NCI-H2227 (cell line): ENCODE results near the gene NOL3.

Experiments
- DNase-seq: peaks from one replicate; lab custom pipeline; 2025; ENCODE audit not compliant: unreplicated experiment; lab: John Stamatoyannopoulos, UW

Gene NOL3

DNA sequence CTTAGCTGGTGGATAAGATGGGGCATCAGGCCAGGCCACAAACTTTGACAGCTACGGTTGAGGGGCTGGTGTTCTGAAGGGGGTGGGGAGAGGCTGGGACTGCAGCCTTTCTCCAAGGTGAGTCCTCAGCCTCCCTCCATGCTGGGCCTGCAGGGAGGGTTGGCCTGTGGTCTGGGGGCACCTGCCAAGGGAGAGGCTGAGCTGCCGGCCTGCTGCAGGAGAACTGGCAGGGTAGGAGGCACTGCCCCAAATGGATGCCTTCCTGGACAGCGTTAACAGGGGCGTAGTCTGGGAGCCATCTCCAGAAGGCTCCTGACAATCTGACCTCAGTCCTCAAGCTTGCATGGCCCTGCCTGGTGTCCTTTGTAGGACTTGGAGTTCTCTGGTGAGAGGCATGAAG, 33.7 kb downstream of the NOL3 start:
- DNase-seq, result no peak

DNA sequence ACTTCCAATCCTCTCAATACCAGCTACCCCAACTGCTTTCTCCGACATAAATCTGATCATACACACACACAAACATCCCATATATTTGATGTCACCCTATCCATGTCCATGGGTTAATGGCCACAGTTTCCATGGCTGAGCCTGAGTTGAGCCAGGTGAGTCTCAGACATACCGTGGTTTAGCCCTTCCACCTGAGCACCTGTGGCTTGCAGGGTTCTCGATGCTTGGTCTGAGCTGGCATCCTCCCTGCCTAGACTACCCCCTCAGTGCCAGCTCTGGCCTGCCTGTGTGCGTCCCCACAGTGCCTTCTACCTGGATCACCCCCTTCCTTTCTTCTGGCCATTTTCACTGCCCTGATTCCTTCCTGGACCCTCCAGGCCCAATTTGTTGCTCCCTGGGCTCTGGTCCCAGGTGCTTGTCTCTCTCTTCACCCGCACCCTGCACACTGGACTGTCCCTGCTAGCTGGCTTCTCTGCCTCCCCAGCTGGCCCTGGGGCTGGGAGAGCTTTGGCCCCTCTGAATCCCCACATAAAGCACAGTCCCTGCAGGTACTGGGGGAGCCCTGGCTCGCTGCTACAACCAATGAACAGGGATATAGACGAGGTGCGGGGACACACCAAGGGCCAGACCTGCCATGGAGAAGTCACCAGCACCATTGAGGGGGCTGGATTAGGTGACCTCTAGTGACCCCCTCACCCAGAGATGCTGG, 35.9 kb downstream of the NOL3 start:
- DNase-seq, result no peak

DNA sequence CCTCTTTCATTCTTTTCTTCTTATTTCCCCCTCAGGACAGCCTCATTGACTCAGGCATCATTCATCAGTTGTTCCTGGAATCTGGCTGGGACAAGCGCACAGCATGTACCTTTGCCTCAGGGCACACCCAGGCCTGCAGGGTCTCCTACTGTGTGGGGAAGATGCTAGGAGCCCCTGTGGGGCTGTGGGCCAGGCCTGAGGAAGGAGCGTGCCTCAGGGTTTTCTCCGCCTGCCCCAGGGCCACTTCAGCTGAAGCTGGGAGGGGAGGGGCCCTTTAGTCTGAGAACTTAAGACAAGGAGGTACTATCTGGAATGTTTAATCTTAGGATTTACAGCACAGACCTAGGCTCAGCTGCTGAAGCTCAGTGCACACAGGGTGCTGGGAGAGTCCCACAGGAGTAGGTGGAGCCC, 36.5 kb downstream of the NOL3 start:
- DNase-seq, result no peak

DNA sequence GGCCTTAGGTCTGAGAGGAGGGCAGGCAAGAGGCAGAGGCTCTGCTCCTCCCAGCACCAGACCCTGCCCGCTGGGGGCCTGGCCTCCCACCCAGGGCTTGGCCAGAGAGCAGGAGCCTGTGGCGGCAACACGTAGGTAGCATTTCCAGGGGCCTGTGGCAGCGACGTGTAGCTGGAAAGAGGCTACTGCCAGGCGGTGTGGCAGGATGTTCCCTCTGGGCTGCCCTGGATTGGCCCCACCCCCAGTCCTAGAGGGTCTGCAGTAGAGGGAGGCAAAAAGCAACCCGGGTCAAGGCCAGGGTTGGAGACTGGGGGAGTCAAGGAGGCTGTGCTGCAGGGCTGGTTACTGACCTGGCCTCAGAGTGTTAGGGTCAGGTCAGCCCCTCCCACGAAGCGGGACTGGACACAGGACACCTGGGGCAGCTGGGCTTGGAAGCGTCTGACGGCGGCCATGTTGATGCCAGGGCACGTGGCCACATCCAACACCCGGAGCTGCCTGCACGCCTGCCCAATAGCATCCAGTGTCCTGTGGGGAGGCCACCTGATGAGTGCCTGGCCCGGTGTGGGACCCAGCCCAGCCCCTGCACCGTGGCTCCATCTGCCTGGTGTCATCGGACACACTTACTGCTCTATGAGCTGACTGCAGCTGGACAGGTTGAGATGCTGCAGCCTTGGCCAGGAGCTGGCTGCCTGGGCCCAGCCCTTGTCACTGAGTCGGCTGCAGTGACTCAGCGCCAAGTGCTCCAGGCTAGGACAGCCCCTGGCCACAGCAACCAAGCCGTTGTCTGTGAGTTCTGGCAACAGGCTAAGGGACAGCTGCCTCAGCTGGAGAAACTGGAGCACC, 37.1 kb downstream of the NOL3 start:
- no peak for DNase-seq

DNA sequence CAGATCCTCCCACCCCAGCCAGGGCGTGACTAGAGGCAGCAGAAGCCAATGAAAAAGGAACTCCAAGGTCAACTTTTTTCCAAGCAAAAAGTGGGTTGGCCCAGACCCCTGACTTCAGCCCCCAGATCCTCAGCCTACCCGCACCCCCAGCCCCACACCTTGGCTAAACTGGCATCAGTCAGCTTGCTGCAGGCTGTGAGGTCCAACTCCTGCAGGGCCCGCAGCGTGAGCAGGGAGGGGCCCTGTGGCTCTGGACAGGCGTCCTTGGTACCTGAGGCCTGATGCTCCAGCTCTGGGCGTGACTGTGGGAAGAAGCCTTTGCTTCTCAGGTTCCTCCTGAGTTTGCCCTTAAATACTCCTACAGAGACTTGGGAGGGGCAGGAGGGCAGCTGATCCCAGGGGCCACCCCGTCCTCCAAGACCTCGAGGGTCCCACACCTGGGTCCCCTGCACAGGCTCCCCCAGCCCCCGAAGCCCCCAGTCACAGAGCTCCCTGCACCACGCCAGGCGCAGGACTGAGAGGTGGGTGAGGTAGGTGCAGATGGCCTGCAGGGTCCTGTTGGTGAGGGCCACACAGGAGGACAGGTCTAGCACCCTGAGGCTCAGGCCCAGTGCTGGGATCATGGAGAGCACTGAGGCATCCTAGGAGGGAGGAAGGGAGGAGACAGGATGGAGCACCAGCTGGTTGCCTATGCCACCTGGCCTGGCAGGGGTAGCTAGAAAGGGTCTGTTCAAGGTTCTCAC, 38.0 kb downstream of the NOL3 start:
- no peak for DNase-seq

DNA sequence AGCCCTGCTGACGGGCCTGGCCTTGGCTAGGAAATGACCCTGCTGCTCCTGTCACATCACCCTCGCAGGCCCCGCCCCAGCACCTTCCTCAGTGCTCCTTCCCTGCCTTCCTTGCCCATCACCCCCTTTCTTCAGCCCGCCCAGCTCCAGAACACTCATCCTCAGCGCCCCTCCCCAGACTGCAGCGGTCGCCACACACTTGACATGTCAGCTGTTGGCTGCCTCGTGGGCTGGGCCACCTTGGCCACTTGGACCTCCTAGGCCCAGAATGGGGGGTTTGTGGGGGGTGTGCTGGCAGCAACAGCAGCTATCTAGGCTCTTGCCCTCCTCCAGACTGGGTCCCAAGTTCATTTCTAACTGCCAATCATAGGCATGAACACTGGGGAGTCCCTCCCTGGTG, 39.2 kb downstream of the NOL3 start:
- no peak for DNase-seq

DNA sequence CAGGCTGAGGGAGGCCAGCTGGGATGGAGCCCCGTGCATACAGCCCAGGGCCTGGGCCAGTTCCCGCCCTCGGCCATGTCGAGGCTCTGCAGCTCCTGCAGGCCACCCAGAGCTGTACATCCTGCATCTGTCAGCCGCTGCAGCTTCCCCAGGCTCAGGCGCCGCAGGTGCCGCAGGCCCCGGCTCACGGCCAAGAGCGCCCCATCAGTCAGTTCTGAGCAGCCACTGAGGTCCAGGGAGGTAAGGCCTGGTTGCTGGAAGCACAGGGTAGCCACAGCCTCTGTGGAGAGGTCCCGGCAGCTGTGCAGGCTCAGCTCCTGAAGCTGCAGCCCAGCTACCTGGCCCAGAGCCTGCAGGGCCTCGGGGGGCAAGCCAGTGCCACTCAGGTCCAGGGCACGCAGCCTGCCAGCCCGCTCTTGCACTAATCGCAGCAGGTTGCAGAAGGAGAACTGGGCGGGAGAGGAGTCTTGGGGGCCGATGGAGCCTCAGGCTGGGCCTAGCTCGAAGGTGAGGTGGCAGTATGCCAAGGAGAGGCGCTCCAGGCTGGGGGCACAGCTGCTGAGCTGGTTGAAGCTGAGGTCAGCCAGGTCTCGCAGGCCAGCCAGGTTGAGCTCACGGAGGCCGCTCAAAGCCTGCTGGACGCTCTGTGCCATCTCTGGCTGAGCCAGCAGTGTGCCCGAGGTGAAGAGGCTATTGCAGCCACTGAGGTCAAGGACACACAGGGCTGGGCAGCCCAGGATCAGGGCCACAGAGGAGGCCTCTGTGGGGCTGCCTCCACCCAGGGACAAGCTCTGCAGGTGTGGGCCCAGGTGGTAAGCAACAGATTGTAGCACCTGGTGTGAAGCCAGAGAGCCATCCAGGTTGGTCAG, 40.0 kb downstream of the NOL3 start:
- no peak for DNase-seq

DNA sequence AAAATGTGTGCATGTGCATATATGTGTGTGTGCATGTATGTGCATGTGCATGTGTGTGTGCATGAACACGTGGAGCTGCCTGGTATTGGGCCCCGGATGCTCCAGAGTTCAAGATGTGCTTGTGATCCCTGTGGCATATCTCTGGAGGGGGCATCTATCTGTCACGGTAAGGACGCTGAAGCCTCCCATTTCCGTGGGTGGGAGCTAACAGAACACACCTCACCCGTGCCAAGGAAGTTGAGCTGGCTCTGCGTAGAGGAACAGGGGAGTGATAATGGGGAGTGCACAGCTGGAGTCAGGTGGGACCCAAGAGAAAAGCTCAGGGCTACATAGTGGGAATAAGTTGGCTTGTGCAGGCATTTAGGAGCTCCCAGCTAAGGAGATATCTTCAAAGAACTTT, 41.3 kb downstream of the NOL3 start:
- no peak for DNase-seq

DNA sequence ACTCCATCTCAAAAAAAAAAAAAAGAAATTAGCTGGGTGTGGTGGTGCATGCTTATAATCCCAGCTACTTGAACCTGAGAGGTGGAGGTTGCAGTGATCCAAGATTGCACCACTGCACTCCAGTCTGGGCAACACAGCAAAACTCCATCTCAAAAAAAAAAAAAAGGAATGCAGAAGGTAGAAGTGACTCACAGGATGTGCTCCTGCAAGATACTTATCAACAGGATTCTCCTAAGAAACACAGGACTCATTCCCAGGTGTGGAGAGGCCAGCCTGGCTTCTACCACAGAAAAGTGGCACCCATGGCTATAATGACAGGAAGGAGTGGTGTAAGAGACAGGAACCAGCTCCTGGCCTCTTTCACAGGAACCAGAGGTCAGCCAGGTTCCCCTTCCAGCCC, 42.4 kb downstream of the NOL3 start:
- no peak for DNase-seq

DNA sequence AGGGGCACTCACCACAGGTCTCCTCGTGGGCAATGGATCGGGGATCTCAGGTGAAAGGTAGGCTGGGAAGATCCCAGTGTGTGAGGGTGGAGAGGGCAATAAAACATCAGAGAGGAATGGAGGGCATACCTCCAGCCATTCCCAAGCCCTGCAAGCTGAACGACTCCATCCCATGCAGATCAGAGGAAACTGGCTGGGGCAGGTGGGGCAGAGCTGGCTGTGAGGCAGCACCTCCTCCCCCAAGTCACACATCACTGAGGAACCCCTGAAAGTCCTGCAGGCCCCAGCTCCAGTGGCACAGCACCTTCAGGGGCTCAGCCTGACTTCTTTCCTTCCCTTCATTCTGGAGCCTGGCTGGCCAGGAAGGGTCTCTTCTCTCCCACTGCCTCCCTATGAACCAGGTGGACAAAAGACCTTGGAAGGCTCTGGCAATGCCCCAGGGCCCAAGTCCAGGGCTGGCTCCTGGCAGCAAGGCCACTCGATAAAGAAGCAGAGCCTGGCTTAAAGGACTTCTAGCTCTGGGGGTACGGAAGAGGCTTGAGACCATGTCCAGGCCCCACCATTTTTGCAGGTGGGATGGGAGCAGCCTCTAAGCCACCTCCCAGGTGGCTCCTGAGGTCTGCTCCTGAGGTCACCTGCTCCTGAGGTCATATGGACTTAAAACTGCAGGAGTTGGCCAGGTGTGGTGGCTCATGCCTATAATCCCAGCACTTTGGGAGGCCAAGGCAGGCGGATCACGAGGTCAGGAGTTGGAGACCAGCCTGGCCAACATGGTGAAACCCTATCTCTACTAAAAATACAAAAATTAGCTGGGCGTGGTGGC, 43.1 kb downstream of the NOL3 start:
- DNase-seq, result no peak

DNA sequence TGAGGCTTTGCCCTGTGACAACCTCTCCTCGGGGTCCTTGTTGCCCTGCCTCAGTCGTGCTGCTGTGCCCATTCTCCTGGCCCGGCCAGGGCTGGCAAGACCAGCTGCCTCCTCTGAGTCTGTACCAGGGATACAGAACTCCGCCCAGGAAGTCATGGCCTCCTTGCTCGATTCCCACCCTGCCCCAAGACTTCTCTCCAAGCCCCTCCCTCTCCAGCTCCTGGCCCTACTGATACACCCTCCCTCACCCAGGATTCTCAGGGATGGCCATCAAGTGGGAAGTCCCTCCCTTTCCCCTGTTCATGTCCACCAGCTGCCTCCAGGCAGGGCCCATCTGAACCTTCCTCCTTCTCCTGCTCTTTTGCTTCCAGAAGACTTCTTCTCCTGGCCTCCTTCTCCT, 45.4 kb downstream of the NOL3 start:
- no peak for DNase-seq

DNA sequence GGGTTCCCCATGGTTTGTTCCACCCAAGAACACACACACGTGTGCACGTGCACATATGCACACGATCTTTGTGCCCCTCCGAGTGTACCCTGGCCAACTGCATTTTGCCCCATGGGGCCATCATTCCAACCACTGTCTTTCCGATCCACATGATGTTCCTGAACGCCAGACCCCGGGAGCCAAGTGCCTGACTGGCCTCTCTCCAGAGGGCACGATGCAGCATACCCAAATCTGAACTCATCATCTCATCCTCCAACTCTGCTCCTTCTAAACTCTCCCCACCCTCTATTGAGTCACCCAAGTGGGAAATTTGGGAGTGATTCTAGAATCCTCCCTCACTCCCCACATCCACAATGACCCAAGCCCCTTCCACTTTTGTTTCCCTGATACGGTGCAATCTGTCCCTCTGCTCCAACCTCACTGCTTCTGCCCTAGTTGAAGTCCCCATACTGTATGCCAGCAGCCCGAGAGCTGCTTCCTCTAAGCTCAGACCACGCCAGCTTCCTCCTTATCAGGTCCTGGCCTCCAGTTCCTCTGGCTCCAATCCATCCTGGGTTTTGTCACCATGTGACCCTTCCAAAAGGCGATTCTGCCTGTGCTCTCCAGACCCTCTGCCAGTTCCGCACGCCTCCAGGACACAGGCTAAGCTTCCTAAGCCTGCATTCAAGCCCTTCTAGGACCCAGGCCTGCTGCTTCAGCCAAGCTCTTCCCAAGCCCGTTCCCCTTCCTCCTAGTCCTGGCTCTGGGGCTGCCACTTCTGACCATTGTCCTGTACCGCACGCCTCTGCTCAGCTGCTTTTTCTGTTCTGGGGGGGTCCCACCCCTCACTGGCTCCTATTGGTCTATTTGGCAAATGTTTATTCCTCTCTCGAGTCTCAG, 46.5 kb downstream of the NOL3 start:
- no peak for DNase-seq

DNA sequence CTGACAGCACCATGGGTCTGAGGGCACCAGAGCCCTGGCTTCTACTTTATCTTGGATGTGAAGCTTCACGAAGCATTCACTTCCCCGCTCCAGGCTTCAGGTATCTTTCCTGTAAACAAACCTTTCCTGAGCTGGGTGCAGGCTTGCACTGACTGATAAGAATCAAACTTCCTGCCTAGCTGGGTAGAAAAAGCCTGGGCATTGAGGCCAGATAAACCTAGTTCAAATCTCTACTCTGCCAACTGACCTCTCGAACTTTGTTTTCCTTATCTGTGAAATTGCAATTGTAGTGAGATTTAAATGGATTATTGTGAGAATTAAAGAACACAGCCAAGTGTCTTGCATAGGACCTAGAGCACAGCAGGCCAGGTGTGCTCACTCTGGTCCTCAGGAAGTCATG, 53.7 kb downstream of the NOL3 start:
- no peak for DNase-seq
